HG03175 (cell line): ENCODE data around the gene XRN2.
"Not testable (repeated sequence)": the region's sequence is repeated elsewhere in the genome, so short reads cannot be mapped to it uniquely, and the experiment has no call there.

Source experiments
- ATAC-seq: cut with Tn5 transposase; IDR thresholded peaks from one replicate; pipeline ENCODE4 v1.9.1; 2021; ENCODE audit warnings: mild to moderate bottlenecking, moderate library complexity; ENCODE audit not compliant: unreplicated experiment

XRN2 gene

DNA sequence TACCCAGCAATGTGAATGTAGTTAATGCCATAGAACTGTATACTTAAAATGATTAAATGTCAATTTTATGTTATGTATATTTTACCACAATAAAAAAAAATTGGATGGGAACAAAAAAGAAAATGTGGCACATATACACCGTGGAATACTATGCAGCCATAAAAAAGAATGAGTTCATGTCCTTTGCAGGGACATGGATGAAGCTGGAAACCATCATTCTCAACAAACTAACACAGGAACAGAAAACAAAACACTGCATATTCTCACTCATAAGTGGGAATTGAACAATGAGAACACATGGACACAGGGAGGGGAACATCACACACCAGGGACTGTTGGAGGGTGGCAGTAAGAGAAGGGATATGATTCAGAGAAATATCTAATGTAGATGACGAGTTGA, 116.0 kb downstream of the XRN2 start:
- not testable (repeated sequence) for ATAC-seq

DNA sequence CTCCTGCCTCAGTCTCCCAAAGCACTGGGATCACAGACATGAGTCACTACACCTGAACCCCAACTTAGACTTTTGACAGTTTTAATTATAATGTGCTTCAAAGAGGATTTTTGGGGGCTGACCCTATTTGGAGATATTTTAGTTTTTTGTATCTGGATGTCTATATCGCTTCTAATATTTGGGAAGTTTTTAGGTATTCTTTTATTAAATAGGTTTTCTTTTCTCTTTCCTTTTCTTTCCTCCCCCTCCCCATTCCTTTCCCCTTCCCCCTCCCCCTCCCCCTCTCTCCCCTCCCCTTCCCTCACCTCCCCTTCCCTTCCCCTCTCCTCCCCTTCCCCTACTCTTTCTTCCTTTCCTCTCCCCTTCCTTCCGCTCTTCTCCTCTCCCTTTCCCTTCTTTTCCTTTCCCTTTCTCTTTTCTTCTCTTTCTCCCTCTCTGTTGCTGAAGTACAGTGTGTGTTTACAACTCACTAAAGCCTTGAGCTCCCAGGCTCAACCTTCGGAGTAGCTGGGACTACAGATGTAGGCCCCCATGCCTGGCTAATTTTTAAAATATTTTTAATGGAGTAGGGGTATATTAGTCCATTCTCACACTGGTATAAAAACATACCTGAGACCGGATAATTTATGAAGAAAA, 118.6 kb downstream of the XRN2 start:
- no peak for ATAC-seq

GRCh38 chr20:21423712-21424111, 120.6 kb downstream of the XRN2 start:
- not testable (repeated sequence) for ATAC-seq

DNA sequence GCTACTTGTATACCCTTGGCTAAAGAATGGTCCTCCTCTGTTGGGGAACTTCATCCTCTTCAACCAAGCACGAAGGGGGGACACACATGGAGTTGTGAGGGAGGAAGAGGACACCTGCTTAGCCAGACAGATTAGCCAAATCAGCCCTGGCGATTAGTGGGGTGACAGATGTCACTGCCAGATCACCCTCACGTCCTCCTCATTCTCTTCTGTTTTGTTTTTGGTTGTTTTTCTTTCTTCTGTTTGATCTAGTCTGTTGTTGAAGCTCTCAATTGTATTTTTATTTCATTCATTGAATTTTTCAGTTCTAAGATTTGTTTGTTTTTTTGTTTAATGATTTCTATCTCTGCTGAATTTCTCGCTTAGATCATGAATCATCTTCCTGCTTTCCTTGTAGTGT, 121.7 kb downstream of the XRN2 start:
- ATAC-seq: no peak

- no peak for ATAC-seq
These were observed 126.9 kb downstream of the XRN2 start for GRCh38 chr20:21430020-21430419.

GRCh38 chr20:21432911-21433310, 129.8 kb downstream of the XRN2 start:
- no peak for ATAC-seq

DNA sequence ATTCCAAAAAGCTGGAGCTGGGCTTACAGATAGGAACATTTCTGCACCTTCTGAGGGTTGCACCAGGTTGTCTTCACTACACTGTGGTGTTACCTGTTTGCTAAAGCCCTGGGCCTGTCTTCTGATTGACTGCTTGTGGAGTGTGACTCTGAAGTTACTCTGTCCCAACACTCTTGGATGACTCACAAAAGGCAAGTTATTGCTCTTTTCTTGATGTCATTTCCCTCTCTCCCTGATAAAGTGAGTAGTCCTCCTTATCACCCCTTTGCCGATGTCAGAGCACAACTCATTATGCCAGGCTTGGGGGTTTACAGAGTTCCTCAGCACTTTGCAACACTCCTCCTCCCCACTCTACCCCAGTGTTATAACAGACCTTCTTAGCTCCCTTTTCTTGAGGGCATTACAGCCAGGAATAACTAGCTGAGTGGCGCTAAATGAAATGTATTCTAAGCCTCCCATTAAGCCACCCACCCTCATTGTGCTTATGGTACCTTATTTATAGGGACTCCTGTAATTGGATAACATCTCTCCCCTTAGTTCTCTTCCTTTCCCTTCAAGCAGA, 130.3 kb downstream of the XRN2 start:
- no peak for ATAC-seq

DNA sequence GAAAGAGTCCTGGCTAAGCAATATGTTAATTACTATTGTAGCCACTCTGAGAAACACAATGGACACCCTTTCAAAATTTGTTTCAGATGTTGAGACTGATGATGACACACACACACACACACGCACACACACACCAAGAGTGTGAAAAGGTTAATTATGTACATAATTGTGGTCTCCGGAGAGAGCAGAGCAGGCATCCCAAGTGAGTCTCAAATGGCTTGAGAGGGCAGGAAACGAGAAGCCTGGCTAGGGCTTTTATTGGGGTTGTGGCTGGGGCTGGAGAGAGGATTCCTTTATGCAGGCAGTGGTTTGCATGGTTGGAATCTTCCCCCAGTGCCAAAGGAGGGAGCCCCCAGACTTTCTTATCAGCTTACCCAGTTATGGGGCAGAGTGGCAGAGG, 132.4 kb downstream of the XRN2 start:
- ATAC-seq: no peak

GRCh38 chr20:21436205-21436604, 133.1 kb downstream of the XRN2 start:
- ATAC-seq: no peak

DNA sequence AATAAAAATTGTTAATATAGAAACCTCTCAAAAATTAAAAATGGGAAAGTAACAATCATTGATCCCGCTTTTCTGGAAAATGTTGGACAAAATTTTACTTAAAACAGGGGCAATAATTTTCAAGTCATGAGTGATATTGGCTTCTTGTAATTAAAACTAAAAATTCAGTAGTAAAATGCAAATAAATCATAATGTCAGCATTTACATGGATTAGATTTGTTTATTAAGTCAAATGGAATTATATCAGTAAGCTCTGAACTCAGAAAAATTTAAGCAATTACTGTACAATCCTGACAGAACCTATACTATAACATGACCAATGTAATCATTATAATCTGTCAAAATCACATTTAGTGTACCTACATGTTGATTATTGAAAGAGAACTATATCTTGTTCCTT, 134.1 kb downstream of the XRN2 start:
- no peak for ATAC-seq

DNA sequence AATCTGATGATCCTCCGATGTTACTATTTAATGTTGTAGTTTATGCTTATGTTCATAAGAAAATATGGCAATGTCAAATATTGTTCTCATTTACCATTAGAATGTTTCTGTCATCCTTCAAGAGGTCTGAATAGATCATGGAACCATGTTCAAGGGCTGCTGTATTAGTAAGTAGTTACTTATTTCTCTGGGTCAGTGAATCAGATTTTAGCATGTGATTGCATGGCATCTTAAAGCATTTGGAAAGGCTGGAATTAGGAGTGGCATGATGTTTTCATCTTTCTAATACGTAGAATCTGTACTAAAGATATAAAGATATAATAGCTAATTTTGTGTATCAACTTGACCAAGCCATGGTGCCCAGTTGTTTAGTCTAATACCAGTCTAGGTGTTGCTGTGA, 134.7 kb downstream of the XRN2 start:
- no peak for ATAC-seq
